Glutamatergic neuron (in vitro differentiated cells): Measurements from ENCODE around the gene MAP3K19. TPM values are rescaled to one million over a fixed set of nuclear protein-coding genes. Genes with fewer than 3 reads are reported as not detected.

ENCODE experiments used
- DNase-seq: peaks from one replicate; pipeline ENCODE4 v3.0.0; 2022
- H3K27ac Mint-ChIP-seq: one replicate; pipeline ENCODE4 v1.8.0; 2020; ENCODE audit warnings: mild to moderate bottlenecking, mixed read lengths, inconsistent platforms; ENCODE audit not compliant: unreplicated experiment
- H3K27me3 Mint-ChIP-seq: one replicate; pipeline ENCODE4 v1.8.0; 2020; ENCODE audit warnings: mild to moderate bottlenecking, moderate library complexity, mixed read lengths, inconsistent platforms; ENCODE audit not compliant: unreplicated experiment
- H3K36me3 Mint-ChIP-seq: one replicate; pipeline ENCODE4 v1.8.0; 2020; ENCODE audit warnings: mild to moderate bottlenecking, mixed read lengths, inconsistent platforms; ENCODE audit not compliant: unreplicated experiment
- H3K4me1 Mint-ChIP-seq: one replicate; pipeline ENCODE4 v1.8.0; 2020; ENCODE audit warnings: mild to moderate bottlenecking, low read depth, mixed read lengths, inconsistent platforms; ENCODE audit not compliant: unreplicated experiment
- H3K4me3 Mint-ChIP-seq: one replicate; pipeline ENCODE4 v1.8.0; 2020; ENCODE audit warnings: mild to moderate bottlenecking, mixed read lengths, inconsistent platforms; ENCODE audit not compliant: unreplicated experiment
- H3K9me3 Mint-ChIP-seq: one replicate; pipeline ENCODE4 v1.8.0; 2020; ENCODE audit warnings: mild to moderate bottlenecking, moderate library complexity, mixed read lengths, inconsistent platforms; ENCODE audit not compliant: unreplicated experiment
- CTCF ChIP-seq: fragments of 200-600 bp; sonication (generic); IDR thresholded peaks from one replicate; pipeline ENCODE4 v1.5.0; 2021; ENCODE audit not compliant: partially characterized antibody, unreplicated experiment
- total RNA-seq: library from RNA; stranded (reverse); fragmentation: NEBNext Ultra II Directional; extraction: Animal tissue kit (Norgen Biotek cat#: 25700); gene quantifications from one replicate; pipeline ENCODE4 v1.2.1, GENCODE V29; 2021; ENCODE audit not compliant: unreplicated experiment

MAP3K19 gene
- total RNA-seq, 1 donor from 2014 or later, result not detected

GRCh38 chr2:135030826-135031225, 16.4 kb downstream of the MAP3K19 start:
- no peaks in the 10 kb centered on the region for H3K27me3 Mint-ChIP-seq
- H3K9me3 Mint-ChIP-seq, result peaks cover 5% of the 10 kb centered on the region
- H3K36me3 Mint-ChIP-seq, result peaks cover 9% of the 10 kb centered on the region
- DNase-seq, result no peak
- no peak overlapping the region for H3K4me3 Mint-ChIP-seq
- H3K4me1 Mint-ChIP-seq, result peaks cover 12% of the 10 kb centered on the region
- TF ChIP-seq CTCF, result no peak
- H3K27ac Mint-ChIP-seq, result no peak overlapping the region

- no peak for DNase-seq
- no peak overlapping the region for H3K27ac Mint-ChIP-seq
- no peak for TF ChIP-seq CTCF
Measured at GRCh38 chr2:135029481-135030134, 17.6 kb downstream of the MAP3K19 start.

GRCh38 chr2:135023886-135024485, 23.3 kb downstream of the MAP3K19 start:
- Mint-ChIP-seq H3K27ac (no peak overlapping the region), H3K9me3 (no peaks in the 10 kb centered on the region), H3K27me3 (peaks cover 1% of the 10 kb centered on the region), H3K4me3 (no peak overlapping the region), H3K36me3 (no peaks in the 10 kb centered on the region), H3K4me1 (no peaks in the 10 kb centered on the region)
- TF ChIP-seq CTCF, result no peak
- DNase-seq, result no peak

More at GRCh38 chr2:135029481-135030134, 17.6 kb downstream of the MAP3K19 start:
- Mint-ChIP-seq H3K4me1 (peaks cover 12% of the 10 kb centered on the region), H3K27me3 (no peaks in the 10 kb centered on the region), H3K4me3 (no peak overlapping the region), H3K36me3 (peaks cover 9% of the 10 kb centered on the region), H3K9me3 (peaks cover 5% of the 10 kb centered on the region)

DNA sequence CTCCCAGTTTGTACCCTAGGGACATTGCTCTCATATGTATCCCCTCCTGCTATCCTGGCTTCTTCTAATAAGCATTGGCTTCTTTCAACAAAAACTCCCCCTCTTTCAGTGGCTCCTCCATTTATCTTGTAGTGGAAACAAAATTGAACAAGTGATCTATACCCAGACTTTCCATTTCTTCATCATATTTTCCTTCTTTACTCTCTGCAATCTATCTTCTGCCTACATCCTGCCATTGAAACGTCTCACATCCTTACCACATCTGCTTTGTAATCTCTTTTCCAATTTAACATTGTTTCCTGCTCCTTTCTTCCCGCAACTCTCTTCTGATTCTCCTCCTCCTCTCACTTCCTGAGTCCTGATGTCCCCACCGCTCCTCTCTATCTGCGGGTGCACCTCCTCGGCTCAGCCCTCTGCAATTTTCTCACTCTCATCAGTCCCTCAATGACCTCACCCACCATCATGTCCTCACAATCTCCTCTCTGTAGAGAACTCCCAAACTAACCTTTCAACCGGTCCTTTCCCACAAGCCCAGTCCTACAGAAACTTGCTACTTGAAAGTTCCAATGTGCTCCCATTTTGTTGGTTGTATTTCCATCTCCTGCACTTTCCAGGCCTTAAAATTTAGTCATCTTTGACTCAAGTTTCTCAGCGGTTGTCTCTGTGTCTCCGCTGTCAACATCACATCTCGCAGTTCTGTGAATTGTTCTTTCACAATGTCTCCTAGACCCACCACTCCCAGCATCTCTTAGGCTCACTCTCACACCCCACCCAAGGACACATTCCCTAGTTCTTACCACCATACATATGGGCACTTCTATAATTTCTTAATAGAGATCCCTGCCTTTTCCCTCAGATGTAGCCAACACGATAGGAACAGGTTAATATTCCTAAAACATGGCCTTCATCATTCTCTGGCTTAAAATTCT, 24.0 kb downstream of the MAP3K19 start:
- no peaks in the 10 kb centered on the region for H3K4me1 Mint-ChIP-seq
- no peaks in the 10 kb centered on the region for H3K9me3 Mint-ChIP-seq
- no peak overlapping the region for H3K4me3 Mint-ChIP-seq
- DNase-seq, result no peak
- no peak for TF ChIP-seq CTCF
- peaks cover 1% of the 10 kb centered on the region for H3K27me3 Mint-ChIP-seq
- no peaks in the 10 kb centered on the region for H3K36me3 Mint-ChIP-seq
- H3K27ac Mint-ChIP-seq, result no peak overlapping the region

DNA sequence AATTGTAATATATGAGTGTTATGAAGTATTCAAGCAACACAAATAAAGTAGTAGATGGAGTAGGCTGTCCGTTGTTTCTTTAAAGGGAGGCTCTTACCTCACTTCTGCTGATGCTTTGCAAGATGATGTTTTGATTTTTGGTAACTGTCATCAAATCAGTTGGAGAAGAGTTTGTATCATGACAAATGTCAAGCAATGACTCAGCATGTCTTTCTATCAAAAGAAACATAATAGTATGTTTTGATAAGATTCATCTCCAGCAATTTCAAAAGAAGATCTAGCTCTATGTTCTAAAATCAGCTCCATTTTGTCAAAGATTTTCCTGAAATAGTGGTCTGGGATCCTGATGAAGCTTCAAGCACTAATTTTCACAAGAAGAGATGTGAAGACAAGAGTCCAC, 25.6 kb downstream of the MAP3K19 start:
- Mint-ChIP-seq H3K4me1 (no peaks in the 10 kb centered on the region), H3K4me3 (no peak overlapping the region), H3K27ac (no peak overlapping the region), H3K9me3 (no peaks in the 10 kb centered on the region), H3K36me3 (no peaks in the 10 kb centered on the region), H3K27me3 (peaks cover 1% of the 10 kb centered on the region)
- DNase-seq, result no peak
- TF ChIP-seq CTCF, result no peak
